Parathyroid adenoma (tissue), 2 donors: ENCODE data around the gene CDH4.

Source experiments
- H2AFZ ChIP-seq: fragments of 300-600 bp; sonication (generic); one replicate; pipeline ENCODE4 v1.7.0; 2017; ENCODE audit warnings: antibody characterized with exemption, mild to moderate bottlenecking
- H3K27ac ChIP-seq: fragments of 300-600 bp; sonication (generic); one replicate; pipeline ENCODE4 v1.7.0; 2017
- H3K27me3 ChIP-seq: fragments of 300-600 bp; sonication (generic); one replicate; pipeline ENCODE4 v1.7.0; 2017; ENCODE audit warnings: low read length; ENCODE audit not compliant: control insufficient read depth, insufficient read depth
- H3K36me3 ChIP-seq: fragments of 300-600 bp; sonication (generic); one replicate; pipeline ENCODE4 v1.7.0; 2017; ENCODE audit warnings: low read length; ENCODE audit not compliant: control insufficient read depth, insufficient read depth
- H3K4me1 ChIP-seq: fragments of 300-600 bp; sonication (generic); one replicate; pipeline ENCODE4 v1.7.0; 2017; ENCODE audit warnings: control low read depth
- H3K4me2 ChIP-seq: fragments of 300-600 bp; sonication (generic); one replicate; pipeline ENCODE4 v1.7.0; 2017; ENCODE audit warnings: low read length
- H3K4me3 ChIP-seq: fragments of 300-600 bp; sonication (generic); one replicate; pipeline ENCODE4 v1.7.0; 2017; ENCODE audit warnings: low read depth, low read length
- H3K79me2 ChIP-seq: fragments of 300-600 bp; sonication (generic); one replicate; pipeline ENCODE4 v1.7.0; 2017; ENCODE audit warnings: control low read depth
- H3K9ac ChIP-seq: fragments of 300-600 bp; sonication (generic); one replicate; pipeline ENCODE4 v1.7.0; 2017; ENCODE audit warnings: mild to moderate bottlenecking
- H3K9me3 ChIP-seq: fragments of 300-600 bp; sonication (generic); one replicate; pipeline ENCODE4 v1.7.0; 2017; ENCODE audit warnings: low read length; ENCODE audit not compliant: control insufficient read depth
- CTCF ChIP-seq: fragments of 300-600 bp; sonication (generic); IDR thresholded peaks from one replicate; pipeline ENCODE4 v1.7.0; 2017; ENCODE audit warnings: antibody characterized with exemption, mild to moderate bottlenecking
- donor health status: primary hyperparathyroidism.

Gene CDH4

GRCh38 chr20:61769286-61769832, 517.3 kb downstream of the CDH4 start:
- H3K27me3 ChIP-seq = no peaks in the 10 kb centered on the region
- no peak overlapping the region for H3K4me2 ChIP-seq
- H2AFZ ChIP-seq = no peak overlapping the region
- H3K36me3 ChIP-seq = no peaks in the 10 kb centered on the region
- no peaks in the 10 kb centered on the region for H3K79me2 ChIP-seq
- no peaks in the 10 kb centered on the region for H3K4me1 ChIP-seq
- no peak overlapping the region for H3K27ac ChIP-seq
- no peak overlapping the region for H3K4me3 ChIP-seq
- H3K9me3 ChIP-seq = no peaks in the 10 kb centered on the region
- TF ChIP-seq CTCF = no peak
- no peak overlapping the region for H3K9ac ChIP-seq

- H3K27me3 ChIP-seq = no peaks in the 10 kb centered on the region
- H3K9ac ChIP-seq = no peak overlapping the region
- no peaks in the 10 kb centered on the region for H3K4me1 ChIP-seq
- H3K36me3 ChIP-seq = no peaks in the 10 kb centered on the region
- no peak overlapping the region for H3K27ac ChIP-seq
- TF ChIP-seq CTCF = no peak
- no peaks in the 10 kb centered on the region for H3K79me2 ChIP-seq
- no peak overlapping the region for H3K4me3 ChIP-seq
- H3K9me3 ChIP-seq = no peaks in the 10 kb centered on the region
- H2AFZ ChIP-seq = no peak overlapping the region
- H3K4me2 ChIP-seq = no peak overlapping the region
These were observed 518.1 kb downstream of the CDH4 start for GRCh38 chr20:61770113-61770585.

- no peaks in the 10 kb centered on the region for H3K79me2 ChIP-seq
- H3K27ac ChIP-seq = no peak overlapping the region
- H3K36me3 ChIP-seq = no peaks in the 10 kb centered on the region
- H3K9me3 ChIP-seq = no peaks in the 10 kb centered on the region
- H3K27me3 ChIP-seq = no peaks in the 10 kb centered on the region
- no peak overlapping the region for H2AFZ ChIP-seq
- no peaks in the 10 kb centered on the region for H3K4me1 ChIP-seq
- no peak for TF ChIP-seq CTCF
- no peak overlapping the region for H3K9ac ChIP-seq
- H3K4me2 ChIP-seq = no peak overlapping the region
- no peak overlapping the region for H3K4me3 ChIP-seq
These were observed 519.8 kb downstream of the CDH4 start for GRCh38 chr20:61771805-61772350.

GRCh38 chr20:61772828-61773631, 521.0 kb downstream of the CDH4 start:
- H2AFZ ChIP-seq = no peak overlapping the region
- no peaks in the 10 kb centered on the region for H3K4me1 ChIP-seq
- no peak overlapping the region for H3K4me3 ChIP-seq
- H3K27ac ChIP-seq = no peak overlapping the region
- no peak for TF ChIP-seq CTCF
- no peak overlapping the region for H3K4me2 ChIP-seq
- H3K9me3 ChIP-seq = no peaks in the 10 kb centered on the region
- no peak overlapping the region for H3K9ac ChIP-seq
- H3K27me3 ChIP-seq = no peaks in the 10 kb centered on the region
- no peaks in the 10 kb centered on the region for H3K36me3 ChIP-seq
- H3K79me2 ChIP-seq = no peaks in the 10 kb centered on the region
